Stimulated activated CD4-positive, alpha-beta T cell treated with anti-CD3 and anti-CD28 coated beads, Interleukin-15, amount 100 ng/mL, for 48 hours (primary cell): ENCODE results near the gene PRSS27.

Experiments
- DNase-seq, 2 donors: peaks; one replicate each; pipeline ENCODE4 v3.0.0-alpha.2; 2020; ENCODE audit warnings: low read depth in 2 of 2

Gene PRSS27

GRCh38 chr16:2751577-2752034, 31.6 kb upstream of the PRSS27 start:
- DNase-seq, result no peak

GRCh38 chr16:2749936-2750335, 29.9 kb upstream of the PRSS27 start:
- no peak for DNase-seq

GRCh38 chr16:2749476-2749875, 29.5 kb upstream of the PRSS27 start:
- DNase-seq, result no peak

GRCh38 chr16:2748757-2749455, 28.9 kb upstream of the PRSS27 start:
- DNase-seq, result no peak

GRCh38 chr16:2745961-2746360, 25.9 kb upstream of the PRSS27 start:
- no peak for DNase-seq

GRCh38 chr16:2745116-2745890, 25.3 kb upstream of the PRSS27 start:
- no peak for DNase-seq

GRCh38 chr16:2744711-2745110, 24.7 kb upstream of the PRSS27 start:
- DNase-seq, result no peak

GRCh38 chr16:2743007-2743810, 23.2 kb upstream of the PRSS27 start:
- no peak for DNase-seq

GRCh38 chr16:2742323-2743006, 22.4 kb upstream of the PRSS27 start:
- no peak for DNase-seq

- no peak for DNase-seq
Measured at GRCh38 chr16:2741168-2741567, 21.1 kb upstream of the PRSS27 start.

- no peak for DNase-seq
Measured at GRCh38 chr16:2740476-2740875, 20.5 kb upstream of the PRSS27 start.

- DNase-seq, result no peak
Measured at GRCh38 chr16:2739625-2740430, 19.8 kb upstream of the PRSS27 start.

GRCh38 chr16:2738615-2739014, 18.6 kb upstream of the PRSS27 start:
- no peak for DNase-seq

GRCh38 chr16:2737895-2738418, 17.9 kb upstream of the PRSS27 start:
- DNase-seq, result no peak

GRCh38 chr16:2737238-2737605, 17.2 kb upstream of the PRSS27 start:
- no peak for DNase-seq

- no peak for DNase-seq
Measured at GRCh38 chr16:2736476-2737237, 16.6 kb upstream of the PRSS27 start.

GRCh38 chr16:2734844-2735515, 15.0 kb upstream of the PRSS27 start:
- no peak for DNase-seq

GRCh38 chr16:2728034-2728433, 8.0 kb upstream of the PRSS27 start:
- DNase-seq, result no peak

- no peak for DNase-seq
Measured at GRCh38 chr16:2726923-2727322, 6.9 kb upstream of the PRSS27 start.
